Astrocyte of the spinal cord (primary cell): ENCODE results near the gene SLC7A8.

Experiments
- DNase-seq: peaks from one replicate; pipeline ENCODE4 v3.0.0; 2011; ENCODE audit warnings: low read depth, low spot score
- H3K4me3 ChIP-seq: 2 replicates; pipeline ENCODE4 v1.5.1; 2011; ENCODE audit warnings: low read depth, mild to moderate bottlenecking, low read length, moderate library complexity
- in situ Hi-C: cut with HindIII; loops from 2 replicates; pipeline ENCODE4 v1.10.0; 2017; ENCODE audit warnings: low sequenced_read_pairs
- TF ChIP-seq, protein P1 (sequence below): IDR thresholded peaks from 2 replicates; pipeline ENCODE4 v1.5.1; 2012; ENCODE audit warnings: low read depth, mild to moderate bottlenecking, low read length, inconsistent platforms

The SLC7A8 gene

DNA sequence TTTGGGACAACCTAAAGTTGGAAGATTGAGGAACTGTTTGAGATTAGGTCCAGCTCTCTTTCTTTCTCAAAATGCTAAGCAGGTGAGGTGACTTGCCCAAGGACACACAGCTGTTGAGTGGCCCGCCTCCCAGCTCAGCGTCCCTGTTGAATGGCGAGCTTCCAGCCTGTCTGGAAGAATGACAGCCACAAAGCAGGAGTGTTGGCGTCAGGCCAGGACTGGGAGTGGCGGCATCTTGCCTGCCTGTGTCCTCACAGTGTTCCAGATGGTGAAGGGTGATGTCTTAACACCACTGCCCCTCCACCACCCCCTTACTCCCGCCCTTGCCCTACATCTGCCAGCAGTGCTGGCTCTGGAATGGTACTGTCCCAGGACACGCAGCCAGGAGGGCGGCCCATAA is 60.0 kb downstream of the SLC7A8 start:
- no peak overlapping the region for H3K4me3 ChIP-seq
- TF ChIP-seq, protein P1, sequence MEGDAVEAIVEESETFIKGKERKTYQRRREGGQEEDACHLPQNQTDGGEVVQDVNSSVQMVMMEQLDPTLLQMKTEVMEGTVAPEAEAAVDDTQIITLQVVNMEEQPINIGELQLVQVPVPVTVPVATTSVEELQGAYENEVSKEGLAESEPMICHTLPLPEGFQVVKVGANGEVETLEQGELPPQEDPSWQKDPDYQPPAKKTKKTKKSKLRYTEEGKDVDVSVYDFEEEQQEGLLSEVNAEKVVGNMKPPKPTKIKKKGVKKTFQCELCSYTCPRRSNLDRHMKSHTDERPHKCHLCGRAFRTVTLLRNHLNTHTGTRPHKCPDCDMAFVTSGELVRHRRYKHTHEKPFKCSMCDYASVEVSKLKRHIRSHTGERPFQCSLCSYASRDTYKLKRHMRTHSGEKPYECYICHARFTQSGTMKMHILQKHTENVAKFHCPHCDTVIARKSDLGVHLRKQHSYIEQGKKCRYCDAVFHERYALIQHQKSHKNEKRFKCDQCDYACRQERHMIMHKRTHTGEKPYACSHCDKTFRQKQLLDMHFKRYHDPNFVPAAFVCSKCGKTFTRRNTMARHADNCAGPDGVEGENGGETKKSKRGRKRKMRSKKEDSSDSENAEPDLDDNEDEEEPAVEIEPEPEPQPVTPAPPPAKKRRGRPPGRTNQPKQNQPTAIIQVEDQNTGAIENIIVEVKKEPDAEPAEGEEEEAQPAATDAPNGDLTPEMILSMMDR: no peak
- no peak for DNase-seq
- in situ Hi-C loops: no loop called here

DNA sequence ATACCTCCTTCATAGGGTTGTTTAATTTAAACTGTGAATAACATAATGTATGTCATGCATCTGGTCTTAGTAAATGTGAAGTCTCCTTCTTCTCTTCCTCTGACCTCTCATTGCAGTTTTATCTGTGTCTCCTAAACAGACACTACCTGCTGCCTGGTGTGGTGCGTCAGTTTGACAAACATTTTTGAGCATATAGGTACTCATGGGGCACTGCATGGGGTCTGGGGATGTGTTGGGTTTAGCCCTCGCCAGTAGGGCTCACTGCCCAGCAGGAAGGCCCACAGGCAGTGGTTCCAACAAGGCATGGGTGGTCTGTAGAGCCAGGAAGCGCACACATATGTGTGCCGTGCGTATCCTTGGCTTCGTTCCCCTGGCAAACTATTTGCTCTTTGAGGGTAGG is 61.4 kb downstream of the SLC7A8 start:
- TF ChIP-seq, protein P1: no peak
- DNase-seq: no peak
- no peak overlapping the region for H3K4me3 ChIP-seq
- in situ Hi-C loops: no loop called here

DNA sequence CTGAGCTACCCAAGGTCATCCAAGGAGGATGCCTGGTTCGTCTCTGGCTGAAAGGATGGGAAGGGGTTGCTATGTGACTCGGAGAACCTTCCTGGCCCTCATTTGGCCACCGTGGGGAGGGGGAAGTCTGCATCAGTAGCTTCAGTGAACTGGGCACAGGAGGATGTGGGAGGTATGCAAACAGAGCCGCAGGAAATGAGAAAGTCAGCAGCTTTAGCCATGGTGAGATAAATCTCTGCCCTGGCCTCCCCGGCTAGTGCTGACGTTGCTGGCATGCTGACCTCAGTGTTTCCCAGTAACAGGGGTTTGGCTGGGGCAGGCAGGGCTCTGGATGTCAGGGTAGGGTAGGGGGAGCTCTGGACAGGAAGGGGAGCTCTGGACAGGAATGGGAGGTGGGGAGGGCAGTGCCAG is 62.1 kb downstream of the SLC7A8 start:
- TF ChIP-seq, protein P1: no peak
- peak; percentile 72 for DNase-seq
- H3K4me3 ChIP-seq: no peak overlapping the region
- in situ Hi-C loops: no loop called here

DNA sequence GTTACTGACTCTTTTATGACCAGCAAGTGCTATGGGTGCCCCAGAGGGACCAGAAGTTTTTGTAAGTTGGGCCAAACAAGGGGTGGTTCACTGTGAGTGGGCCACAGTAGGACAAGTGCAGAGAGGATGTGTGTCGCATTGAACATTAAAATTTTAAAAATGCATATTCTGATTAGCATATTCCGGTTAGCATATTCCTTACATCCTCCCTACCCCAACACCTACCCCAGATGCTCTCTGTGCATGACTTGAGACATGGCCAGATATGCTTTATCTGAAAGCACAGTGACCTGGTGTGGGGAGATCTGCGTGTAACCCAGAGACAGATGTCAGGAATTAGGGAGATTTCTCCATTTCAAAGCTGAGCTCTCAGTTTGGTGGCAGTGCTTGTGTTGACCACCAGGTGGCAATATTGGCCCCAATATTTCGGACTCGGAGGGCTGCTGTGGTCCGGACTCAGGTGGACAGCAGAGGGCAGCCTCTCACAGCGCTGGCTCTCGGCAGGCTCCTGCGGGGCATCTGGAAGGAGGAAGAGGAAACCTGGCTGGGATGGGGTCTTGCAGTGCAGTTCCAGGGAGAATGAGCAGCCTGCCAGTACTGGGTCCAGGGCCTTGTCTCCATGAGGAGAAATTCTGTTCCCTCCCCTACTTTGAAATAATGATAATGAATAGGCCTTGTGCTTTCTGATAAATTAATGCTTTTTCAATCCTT is 62.8 kb downstream of the SLC7A8 start:
- in situ Hi-C loops: no loop called here
- DNase-seq: peak; percentile 86
- TF ChIP-seq, protein P1: peak; percentile 100
- H3K4me3 ChIP-seq: no peak overlapping the region

DNA sequence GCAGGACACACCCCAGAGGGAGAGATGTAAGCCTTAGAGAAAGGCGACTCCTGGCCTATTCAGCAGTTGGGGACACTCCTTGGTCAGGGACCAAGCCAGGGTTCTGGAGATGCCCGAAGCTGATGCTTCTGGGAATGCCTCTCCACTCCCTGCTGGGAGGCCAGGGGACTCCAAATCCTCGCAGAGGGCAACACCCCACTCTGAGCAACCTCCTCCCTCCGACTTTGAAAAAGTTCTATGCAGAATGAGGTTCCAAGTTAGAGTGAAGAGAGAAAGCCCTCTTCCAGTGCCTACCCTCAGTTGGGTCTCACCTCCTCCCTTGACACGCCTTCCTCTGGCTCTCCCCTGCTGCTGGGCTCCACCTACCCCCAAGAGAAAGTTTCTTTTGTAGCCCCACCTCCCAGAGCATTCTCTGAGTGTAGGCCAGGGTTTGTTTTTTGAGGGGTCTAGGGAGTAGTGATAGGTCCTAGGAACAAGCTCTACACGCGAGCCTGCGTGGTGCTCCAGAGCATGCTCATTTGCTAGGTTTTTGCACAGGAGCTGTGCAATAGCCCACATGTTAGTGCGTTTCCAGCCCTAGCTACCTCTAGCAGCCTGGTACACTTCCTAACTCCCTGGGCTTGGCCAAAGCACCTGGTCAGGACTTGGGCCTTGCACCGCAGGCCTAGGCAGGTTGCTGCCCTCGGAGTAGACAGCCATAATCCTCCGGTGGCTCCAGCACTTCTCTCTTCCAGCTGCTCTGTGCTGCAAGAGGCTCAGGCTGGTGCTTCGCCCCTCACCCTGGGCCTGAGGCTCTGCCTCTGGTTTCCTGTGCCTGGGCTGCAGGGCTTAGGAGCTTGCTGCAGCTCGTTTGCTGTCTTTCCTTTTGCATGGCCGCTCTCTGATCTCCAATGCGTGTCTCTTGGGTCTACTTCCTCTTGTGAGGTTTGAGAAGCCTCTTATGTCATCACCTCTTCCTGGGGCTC is 63.8 kb downstream of the SLC7A8 start:
- H3K4me3 ChIP-seq: no peak overlapping the region
- in situ Hi-C loops: no loop called here
- no peak for DNase-seq
- TF ChIP-seq, protein P1: no peak

DNA sequence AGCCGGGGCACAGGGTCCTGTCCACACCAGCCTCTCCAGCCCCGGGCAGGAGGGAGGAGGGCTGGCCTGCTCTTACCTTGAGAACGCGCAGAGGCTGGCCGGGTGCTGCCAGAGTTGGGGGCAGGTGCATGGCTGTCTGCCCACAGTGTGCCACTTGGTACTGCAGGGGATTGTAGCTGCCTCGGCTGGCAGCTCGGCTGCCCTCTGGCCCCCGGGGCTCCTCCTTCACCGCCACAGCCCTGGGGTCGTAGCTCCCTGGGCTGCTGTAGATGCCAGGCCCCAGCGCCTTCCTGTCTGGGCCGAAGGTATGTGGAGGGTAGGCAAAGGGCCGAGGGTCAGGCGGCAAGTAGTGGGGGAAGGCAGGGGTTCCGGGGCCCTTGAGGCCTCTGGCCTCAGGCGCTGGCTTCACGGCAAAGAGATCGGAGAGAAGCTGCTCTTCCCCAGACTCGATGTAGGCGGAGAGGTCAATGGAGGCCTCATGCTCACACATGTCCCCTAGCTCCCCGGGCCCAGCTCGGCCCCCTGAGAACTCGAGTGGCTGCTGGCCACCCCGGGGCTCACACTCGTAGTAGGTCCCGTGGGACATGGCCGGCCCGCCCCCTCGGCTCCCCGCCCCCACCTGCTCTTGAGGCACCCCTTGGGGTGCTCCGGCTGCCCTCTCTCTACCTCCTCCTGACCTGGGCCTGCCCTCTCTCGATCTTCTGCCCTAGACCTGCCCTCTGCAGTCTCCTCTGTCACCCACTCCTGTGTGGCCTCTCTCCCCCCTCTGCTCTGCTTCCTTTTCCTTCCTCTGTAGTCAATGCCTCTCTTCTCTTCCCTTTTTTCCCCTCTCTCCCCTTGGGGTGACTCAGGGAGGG is 64.7 kb downstream of the SLC7A8 start, which contains the start of gene CEBPE:
Gene CEBPE (minus strand): TSS at position 750 of the 857 bp plus-strand sequence. CDS start 164 bp downstream, at position 586.
- TF ChIP-seq, protein P1: no peak
- in situ Hi-C loops: no loop called here
- DNase-seq: no peak
- no peak within 1 kb of the TSS for H3K4me3 ChIP-seq
